ENCODE measurements around the gene EML6.

EML6 gene

DNA sequence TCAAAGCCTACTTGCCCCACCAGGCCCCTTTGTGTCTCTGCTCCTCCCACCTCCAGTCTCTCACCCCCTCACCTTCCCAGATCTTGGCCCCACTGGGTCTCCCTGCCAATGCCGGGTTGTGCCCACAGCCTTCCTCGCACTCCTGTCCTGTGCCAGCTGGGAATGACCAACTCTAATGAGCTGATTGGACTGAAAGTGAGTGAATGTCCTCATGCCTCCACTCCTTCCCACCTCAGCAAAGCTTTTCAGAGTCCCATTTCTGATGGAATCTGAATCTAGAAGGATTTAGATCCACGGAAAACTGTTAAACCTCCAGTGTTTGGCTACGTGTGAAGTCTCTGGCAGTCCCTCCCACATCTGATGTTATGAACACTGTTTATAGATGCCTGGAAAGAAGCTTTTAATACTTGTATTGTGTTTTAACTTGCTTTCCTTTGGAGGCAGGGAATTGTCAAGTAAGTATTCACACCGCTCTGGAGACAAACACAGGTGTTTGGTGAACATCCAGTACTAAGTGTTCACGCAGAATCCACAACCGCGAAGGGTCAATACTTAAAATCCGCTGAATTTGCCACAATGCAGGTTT is 222.9 kb downstream of the EML6 start:
- no peak overlapping the region for H3K4me3 ChIP-seq (ENCODE audit: low read depth, low read length)
- no peak for DNase-seq (ENCODE audit: low read depth)
- TF ChIP-seq, protein P1, sequence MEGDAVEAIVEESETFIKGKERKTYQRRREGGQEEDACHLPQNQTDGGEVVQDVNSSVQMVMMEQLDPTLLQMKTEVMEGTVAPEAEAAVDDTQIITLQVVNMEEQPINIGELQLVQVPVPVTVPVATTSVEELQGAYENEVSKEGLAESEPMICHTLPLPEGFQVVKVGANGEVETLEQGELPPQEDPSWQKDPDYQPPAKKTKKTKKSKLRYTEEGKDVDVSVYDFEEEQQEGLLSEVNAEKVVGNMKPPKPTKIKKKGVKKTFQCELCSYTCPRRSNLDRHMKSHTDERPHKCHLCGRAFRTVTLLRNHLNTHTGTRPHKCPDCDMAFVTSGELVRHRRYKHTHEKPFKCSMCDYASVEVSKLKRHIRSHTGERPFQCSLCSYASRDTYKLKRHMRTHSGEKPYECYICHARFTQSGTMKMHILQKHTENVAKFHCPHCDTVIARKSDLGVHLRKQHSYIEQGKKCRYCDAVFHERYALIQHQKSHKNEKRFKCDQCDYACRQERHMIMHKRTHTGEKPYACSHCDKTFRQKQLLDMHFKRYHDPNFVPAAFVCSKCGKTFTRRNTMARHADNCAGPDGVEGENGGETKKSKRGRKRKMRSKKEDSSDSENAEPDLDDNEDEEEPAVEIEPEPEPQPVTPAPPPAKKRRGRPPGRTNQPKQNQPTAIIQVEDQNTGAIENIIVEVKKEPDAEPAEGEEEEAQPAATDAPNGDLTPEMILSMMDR (IDR thresholded peaks at IDR 0.05; ENCODE audit: insufficient read depth, low read depth, low read length, missing control alignments) = no peak

GRCh38 chr2:54947136-54947535 is 223.7 kb downstream of the EML6 start:
- no peak overlapping the region for H3K4me3 ChIP-seq (ENCODE audit: low read depth, low read length)
- TF ChIP-seq, protein P1 (IDR thresholded peaks at IDR 0.05; ENCODE audit: insufficient read depth, low read depth, low read length, missing control alignments) = no peak
- DNase-seq (ENCODE audit: low read depth) = no peak

DNA sequence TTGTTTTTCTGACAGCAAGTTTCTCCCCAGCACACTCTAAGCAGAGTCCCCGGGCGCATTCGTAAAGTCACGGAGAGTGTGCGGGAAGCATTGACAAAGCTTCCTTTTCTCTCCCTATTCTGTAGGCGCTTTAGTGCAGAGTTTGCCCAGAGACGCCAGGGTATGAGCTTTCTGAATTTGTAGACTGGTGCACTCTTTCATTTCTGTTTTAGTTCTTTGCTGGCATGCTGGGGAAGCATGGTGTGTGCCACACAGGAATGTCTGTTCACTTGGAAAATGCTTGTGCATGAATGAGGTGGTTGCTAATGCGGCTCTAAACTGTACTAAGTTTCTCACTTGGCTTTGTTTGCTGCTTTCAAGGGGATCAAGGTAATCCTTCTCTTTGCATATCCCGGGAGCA is 224.2 kb downstream of the EML6 start:
- TF ChIP-seq, protein P1 (IDR thresholded peaks at IDR 0.05; ENCODE audit: insufficient read depth, low read depth, low read length, missing control alignments) = no peak
- H3K4me3 ChIP-seq (ENCODE audit: low read depth, low read length) = no peak overlapping the region
- no peak for DNase-seq (ENCODE audit: low read depth)

GRCh38 chr2:54948120-54948519 is 224.7 kb downstream of the EML6 start:
- DNase-seq (ENCODE audit: low read depth) = no peak
- TF ChIP-seq, protein P1 (IDR thresholded peaks at IDR 0.05; ENCODE audit: insufficient read depth, low read depth, low read length, missing control alignments) = no peak
- H3K4me3 ChIP-seq (ENCODE audit: low read depth, low read length) = no peak overlapping the region

DNA sequence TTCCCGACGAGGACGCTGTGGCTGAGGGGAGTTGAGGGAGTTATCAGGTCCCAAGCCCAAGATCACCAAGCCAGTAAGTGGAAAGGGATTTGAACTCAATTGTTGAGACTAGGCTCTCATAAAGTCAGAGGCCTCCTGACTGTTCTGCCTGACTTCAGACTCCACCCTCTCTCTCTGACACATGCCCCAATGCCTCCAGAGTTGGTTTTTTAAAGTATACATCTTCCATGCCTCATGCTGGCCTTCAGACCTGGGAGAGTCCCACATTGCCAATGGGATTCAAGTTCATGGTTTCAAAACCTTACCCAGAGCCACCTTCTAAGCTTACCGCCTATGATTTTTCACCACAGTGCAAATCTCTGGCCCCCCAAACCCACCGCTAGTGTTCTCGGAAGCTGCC is 226.0 kb downstream of the EML6 start:
- TF ChIP-seq, protein P1 (IDR thresholded peaks at IDR 0.05; ENCODE audit: insufficient read depth, low read depth, low read length, missing control alignments) = no peak
- no peak for DNase-seq (ENCODE audit: low read depth)
- no peak overlapping the region for H3K4me3 ChIP-seq (ENCODE audit: low read depth, low read length)

- TF ChIP-seq, protein P1 (IDR thresholded peaks at IDR 0.05; ENCODE audit: insufficient read depth, low read depth, low read length, missing control alignments) = no peak
- no peak for DNase-seq (ENCODE audit: low read depth)
Observed at GRCh38 chr2:54950811-54951210, 227.3 kb downstream of the EML6 start.

GRCh38 chr2:54952425-54952824 is 229.0 kb downstream of the EML6 start:
- no peak overlapping the region for H3K4me3 ChIP-seq (ENCODE audit: low read depth, low read length)
- no peak for DNase-seq (ENCODE audit: low read depth)
- TF ChIP-seq, protein P1 (IDR thresholded peaks at IDR 0.05; ENCODE audit: insufficient read depth, low read depth, low read length, missing control alignments) = no peak

More at GRCh38 chr2:54950811-54951210, 227.3 kb downstream of the EML6 start:
- H3K4me3 ChIP-seq (ENCODE audit: low read depth, low read length) = no peak overlapping the region

Data from GM12865 (cell line).